Neural progenitor cell (in vitro differentiated cells): ENCODE results near the gene ABHD16B.

Experiments
- EZH2 ChIP-seq: fragments of 200-600 bp; sonication (generic); IDR thresholded peaks from 2 replicates; pipeline ENCODE4 v1.6.1; 2017; ENCODE audit warnings: antibody characterized with exemption, mild to moderate bottlenecking, moderate library complexity
- EZH2phosphoT487 ChIP-seq: fragments of 200-600 bp; sonication (generic); IDR thresholded peaks from 2 replicates; pipeline ENCODE4 v1.6.1; 2017; ENCODE audit warnings: antibody characterized with exemption
- TF ChIP-seq, protein P1 (sequence below): fragments of 200-600 bp; sonication (generic); IDR thresholded peaks from 2 replicates; pipeline ENCODE4 v1.5.1; 2017; ENCODE audit warnings: antibody characterized with exemption, mild to moderate bottlenecking

DNA sequence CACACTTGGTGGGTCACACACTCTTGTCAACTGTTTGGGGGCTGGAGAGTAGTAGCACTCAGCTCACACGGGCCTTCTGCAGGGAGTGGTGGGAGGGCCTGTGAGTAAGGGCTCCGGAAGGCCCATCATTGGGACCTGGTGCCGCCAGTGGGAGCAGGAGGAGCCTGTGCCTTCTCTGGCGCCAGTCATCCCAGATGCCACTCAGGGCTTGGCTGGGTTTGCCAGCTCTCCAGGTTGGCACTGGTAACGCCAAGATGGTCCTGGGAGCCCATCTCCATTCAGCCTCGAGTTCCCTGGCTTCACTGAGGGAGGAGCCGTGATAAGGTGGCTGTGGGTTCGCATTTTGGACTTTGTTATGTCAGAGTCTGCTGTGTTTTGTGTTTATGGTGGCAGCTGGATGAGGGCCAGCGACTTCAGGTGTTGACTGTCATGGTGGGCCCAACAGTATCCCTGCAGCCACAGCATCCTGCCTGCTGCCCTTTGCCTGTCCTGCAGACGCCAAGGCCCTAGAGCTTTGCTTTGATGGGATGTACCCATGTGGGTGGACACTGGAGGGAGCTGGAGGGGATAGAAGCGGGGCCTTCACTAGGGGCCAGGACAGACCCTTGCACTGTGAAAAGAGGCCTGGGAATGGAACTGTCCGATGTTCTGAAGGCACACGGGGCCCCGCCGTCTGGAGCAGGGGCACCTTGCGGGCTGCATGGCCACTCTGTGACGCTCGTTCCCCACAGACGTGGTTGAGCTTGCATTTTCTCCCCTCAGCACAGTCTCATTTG is 20.3 kb downstream of the ABHD16B start:
- TF ChIP-seq, protein P1, sequence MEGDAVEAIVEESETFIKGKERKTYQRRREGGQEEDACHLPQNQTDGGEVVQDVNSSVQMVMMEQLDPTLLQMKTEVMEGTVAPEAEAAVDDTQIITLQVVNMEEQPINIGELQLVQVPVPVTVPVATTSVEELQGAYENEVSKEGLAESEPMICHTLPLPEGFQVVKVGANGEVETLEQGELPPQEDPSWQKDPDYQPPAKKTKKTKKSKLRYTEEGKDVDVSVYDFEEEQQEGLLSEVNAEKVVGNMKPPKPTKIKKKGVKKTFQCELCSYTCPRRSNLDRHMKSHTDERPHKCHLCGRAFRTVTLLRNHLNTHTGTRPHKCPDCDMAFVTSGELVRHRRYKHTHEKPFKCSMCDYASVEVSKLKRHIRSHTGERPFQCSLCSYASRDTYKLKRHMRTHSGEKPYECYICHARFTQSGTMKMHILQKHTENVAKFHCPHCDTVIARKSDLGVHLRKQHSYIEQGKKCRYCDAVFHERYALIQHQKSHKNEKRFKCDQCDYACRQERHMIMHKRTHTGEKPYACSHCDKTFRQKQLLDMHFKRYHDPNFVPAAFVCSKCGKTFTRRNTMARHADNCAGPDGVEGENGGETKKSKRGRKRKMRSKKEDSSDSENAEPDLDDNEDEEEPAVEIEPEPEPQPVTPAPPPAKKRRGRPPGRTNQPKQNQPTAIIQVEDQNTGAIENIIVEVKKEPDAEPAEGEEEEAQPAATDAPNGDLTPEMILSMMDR: no peak
- TF ChIP-seq EZH2phosphoT487: no peak
- TF ChIP-seq EZH2: no peak
